G401.6 (cell line): ENCODE measurements around the gene PDIA5.

Experiments
- FAIRE-seq: peaks from 2 replicates; lab custom pipeline; 2012; peaks lifted over from hg19 to GRCh38; lab: Jason Lieb, UNC

Gene PDIA5

DNA sequence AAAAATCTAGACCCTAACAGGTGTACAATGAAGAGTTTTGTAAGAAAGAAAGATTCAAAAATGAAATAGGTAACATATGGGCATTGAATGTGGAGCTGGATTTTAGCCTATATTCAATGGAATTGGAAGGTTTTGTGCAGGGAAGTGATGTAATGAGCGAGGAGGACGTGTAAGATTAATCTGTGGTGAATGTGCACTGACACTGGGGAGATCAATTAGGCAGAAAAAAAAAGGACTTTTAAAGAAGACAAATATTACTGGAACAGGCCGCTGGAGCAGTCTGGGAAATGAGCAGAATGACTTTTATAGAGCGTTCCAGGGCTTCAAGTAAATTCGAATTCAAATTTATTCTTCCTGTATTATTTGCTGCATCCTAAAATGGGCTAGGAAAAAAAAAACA, 55.2 kb downstream of the PDIA5 start:
- FAIRE-seq: no peak

GRCh38 chr3:123122525-123123315, 55.9 kb downstream of the PDIA5 start:
- FAIRE-seq: no peak

GRCh38 chr3:123123716-123124616, 57.1 kb downstream of the PDIA5 start:
- FAIRE-seq: no peak

DNA sequence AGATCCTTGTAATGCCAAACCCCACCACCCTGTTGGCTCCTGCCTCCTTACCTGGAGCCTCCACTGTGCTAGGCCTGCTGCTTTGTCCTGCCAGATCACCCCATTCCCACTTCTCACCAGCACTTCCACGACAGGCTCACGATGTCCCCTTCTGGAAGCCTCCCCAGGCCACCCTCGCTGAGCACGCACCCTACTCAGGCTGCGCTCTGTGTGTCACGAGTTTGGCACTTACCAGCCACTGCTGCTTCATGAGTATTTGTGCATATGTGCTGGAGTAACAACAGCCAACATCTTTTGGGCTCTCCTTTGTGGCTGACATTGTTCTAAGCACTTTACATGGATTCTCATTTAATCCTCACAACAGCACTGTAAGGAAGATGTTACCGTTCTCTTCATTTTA, 58.1 kb downstream of the PDIA5 start:
- no peak for FAIRE-seq

DNA sequence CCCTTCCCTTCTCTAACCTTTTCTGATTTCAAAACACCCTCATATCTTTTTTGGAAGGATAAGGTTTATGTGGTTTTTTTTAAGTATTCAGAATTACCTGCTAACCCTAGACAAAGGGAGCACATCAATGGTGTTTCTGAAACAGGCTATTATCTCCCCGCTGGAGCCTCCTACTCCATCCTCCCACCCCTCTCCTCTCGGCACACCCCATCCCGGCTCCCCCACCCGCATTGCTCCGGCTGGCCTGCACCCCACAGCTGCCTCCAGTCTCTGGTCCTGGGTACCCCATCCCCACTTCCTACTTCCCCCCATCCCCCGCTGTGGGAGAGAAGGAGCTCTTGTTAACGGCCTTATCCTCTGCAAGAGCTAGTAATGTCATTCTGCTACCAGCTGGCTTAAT, 59.2 kb downstream of the PDIA5 start:
- no peak for FAIRE-seq

- no peak for FAIRE-seq
Measured at GRCh38 chr3:123126653-123127052, 59.8 kb downstream of the PDIA5 start.

DNA sequence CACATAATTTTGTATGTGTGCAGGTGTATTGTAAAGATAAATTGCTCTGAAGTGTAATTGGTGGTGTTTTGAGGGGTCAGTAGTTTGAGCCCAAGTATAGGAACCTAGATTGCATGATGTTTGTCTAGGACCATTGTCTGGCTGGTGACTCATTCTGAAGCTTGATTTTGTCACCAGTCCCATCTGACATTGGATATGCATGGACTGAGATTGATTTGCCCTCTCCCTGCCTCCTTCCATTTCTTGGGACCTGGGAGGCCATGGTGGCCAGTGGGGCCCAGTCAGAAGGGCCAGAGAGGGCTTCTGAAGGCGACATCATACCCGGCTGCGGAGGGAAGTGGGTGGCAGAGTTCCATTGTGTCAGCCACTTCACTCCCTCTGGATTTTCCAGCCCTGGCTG, 62.3 kb downstream of the PDIA5 start:
- no peak for FAIRE-seq

DNA sequence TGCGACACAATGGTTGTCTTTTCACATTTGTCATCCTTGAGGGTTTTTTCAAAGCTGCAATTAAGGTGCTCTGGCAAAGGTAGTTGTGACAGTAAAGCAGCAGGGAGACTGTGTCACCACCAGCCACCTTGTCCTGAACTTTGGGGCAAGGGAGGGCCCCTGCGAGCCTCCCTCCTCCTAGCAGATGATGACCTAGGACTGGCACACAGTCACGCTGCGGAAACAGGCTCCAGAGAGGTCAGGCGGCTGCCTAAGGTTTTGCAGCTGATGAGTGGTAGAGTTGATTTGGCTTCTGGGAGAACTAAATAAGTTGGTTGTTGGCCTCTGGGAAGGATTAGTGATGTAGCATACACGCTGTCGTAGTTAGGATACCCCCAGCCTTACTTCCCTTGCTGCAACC, 62.7 kb downstream of the PDIA5 start:
- FAIRE-seq: no peak

GRCh38 chr3:123130079-123130750, 63.4 kb downstream of the PDIA5 start:
- no peak for FAIRE-seq

DNA sequence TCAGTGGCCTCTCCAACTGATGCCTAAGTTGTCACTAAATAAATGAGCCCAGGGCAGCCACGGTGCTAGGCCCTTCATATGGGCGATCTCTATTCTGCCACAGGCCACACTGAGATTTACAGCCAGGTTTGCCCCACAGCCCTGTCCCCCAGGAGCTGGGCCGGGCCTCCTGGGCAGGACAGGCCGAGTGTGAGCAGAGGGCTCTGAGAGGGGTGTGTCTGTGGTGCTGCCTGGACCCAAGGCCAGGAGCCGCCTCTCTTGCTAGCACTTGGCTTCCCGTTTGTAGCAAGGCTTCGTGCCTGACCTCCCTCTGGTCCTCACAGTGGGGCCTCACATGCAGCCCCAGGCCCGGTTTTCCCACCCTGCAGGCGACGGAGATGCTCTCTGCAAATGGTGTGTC, 67.8 kb downstream of the PDIA5 start:
- no peak for FAIRE-seq

DNA sequence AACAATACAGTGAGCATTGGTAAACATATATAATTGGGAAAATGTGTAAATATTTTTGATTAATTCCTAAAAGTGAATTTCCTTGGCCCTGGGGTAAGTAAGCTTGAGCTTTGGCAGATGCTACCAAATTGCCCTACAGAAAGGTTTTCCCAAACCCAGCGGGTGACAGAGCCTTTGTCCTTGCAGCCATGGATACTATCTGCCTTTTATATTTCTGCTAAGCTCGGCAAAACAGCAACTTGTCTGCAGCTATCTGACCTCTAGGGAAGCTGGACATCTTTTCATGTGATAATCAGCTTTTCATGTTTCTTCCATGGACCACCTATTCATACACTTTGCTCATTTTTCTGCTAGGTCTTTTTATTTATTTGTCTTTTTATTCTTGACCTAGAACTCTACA, 70.2 kb downstream of the PDIA5 start:
- FAIRE-seq: no peak

DNA sequence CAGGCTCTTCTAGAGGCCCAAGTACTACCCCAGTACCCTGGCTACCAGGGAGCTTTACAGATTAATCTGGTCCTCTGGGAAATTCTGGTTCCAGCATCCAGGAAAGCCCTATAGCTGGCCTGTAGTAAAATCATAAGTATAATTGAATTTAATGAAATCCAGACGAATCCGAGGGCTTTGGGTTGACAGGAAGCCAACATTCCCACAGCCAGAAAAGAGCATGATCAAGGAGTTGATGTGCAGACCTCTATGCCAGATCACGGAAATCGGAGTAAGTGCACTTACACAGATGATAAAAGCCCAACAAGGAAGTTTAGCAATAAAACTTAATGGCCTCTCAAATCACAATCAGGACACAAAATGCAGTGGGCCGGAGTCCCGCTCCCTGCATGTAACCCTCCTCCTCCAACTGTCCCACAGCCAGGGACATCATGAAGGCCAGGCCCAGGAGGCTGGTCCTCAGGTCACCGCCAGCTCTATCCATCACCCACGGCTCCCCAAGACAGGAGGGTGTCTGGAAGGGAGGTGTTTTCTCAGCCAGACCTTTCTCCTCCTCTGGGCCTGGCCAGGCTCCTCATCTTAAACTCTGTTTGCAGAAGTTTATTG, 72.1 kb downstream of the PDIA5 start:
- FAIRE-seq: no peak

GRCh38 chr3:123139522-123139921, 72.7 kb downstream of the PDIA5 start:
- no peak for FAIRE-seq

DNA sequence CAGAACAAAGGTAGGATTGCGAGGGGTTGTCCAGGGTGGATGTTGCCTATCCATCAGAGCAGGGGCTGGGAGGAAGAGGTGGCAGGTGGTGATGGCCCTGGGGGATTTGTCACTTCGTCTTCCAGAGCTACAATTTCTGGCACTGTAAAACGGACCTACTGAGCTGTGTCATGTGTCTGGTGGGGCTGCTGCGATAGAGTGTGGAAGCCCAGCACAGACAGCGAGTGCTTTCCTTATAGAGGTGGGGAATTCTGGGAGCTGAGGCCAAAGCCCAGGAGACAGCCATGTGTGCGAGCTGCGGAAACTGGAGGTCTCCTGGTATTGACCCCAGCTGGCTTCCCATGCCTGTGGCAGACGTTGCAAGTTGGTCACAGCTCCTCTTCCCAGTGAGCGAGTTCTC, 73.7 kb downstream of the PDIA5 start:
- FAIRE-seq: no peak

DNA sequence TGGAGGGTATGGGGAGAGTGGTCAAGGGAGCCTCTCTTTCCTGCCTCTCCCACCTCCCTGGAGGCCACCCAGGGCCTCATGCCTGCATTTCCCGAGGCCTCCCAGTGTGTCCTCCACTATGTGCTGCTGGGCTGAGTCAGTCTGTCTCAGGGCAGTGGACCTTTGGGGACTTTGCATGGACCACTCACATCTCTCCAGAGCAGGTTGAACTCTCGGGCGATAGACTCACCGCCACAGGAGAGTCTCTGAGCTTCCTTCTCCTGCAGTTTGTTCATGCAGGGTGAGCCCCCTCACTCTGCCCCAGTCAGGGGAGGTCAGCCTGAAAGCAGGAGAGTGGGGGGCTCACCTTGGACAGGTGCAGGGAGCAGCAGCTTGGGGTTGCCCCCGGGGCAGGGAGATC, 74.5 kb downstream of the PDIA5 start:
- FAIRE-seq: no peak

DNA sequence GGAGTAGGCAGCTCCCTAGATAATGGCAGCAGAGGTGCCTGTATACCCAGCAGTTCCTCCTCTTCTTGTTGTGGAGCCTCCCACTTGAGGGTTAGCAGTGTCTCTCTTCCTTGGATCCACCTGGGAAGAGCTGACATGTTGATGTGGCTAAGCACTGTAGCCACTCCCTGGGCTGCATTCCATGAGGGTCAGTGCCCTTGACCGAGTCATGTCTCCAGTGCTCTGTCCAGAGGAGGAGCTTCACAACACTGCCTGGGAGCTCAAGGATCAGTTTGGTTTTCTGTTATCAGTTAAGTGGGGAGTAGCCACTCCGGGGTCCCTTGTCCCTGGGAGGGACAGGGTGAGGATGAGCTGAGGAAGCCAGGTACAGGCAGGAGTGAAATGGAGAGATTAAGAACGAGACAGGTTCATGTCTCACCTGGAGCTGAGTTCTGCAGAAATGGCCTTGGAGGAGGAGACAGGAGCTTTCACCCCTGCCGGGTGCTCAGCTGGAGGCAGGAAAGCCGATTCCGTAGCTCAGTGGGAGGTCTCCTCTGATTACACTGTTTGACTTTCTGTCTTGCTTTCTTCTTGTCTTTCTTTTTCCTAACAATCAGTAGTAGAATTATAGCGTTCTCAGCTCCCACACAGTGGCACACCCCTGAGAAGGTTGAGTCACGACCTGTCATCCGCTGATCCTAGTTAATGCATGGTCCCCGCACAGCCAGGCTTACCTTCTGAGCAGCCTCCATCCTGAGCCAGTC, 77.0 kb downstream of the PDIA5 start:
- no peak for FAIRE-seq

GRCh38 chr3:123147754-123148535, 81.1 kb downstream of the PDIA5 start:
- no peak for FAIRE-seq

GRCh38 chr3:123148772-123149171, 81.9 kb downstream of the PDIA5 start:
- no peak for FAIRE-seq

- FAIRE-seq: no peak
Measured at GRCh38 chr3:123149525-123149924, 82.7 kb downstream of the PDIA5 start.

- FAIRE-seq: no peak
Measured at GRCh38 chr3:123150449-123151215, 83.8 kb downstream of the PDIA5 start.
